HL-60 (cell line): ENCODE results near the gene PPP2R5C.
"Not testable (repeated sequence)": the region's sequence is repeated elsewhere in the genome, so short reads cannot be mapped to it uniquely, and the experiment has no call there.

Source experiments
- DNase-seq, 2 experiments: peaks; one replicate each; pipeline ENCODE4 v3.0.0-alpha.2; 2010 to 2020; ENCODE audit warnings: low read depth in 1 of 2, low spot score in 1 of 2
- H3K27ac ChIP-seq: fragments of 250-450 bp; sonication (Bioruptor Pico); replicated peaks from 2 replicates; pipeline ENCODE4 v1.5.1; 2020; ENCODE audit warnings: mild to moderate bottlenecking, moderate library complexity
- H3K27me3 ChIP-seq: fragments of 250-450 bp; sonication (Bioruptor Pico); 2 replicates; pipeline ENCODE4 v1.5.1; 2021; ENCODE audit warnings: mild to moderate bottlenecking, moderate library complexity; ENCODE audit not compliant: insufficient read depth, poor library complexity, severe bottlenecking
- H3K4me3 ChIP-seq: replicated peaks from 2 replicates; pipeline ENCODE4 v1.5.1; 2011; ENCODE audit warnings: mild to moderate bottlenecking, control low read depth, low read length; ENCODE audit not compliant: insufficient read depth
- GABPA ChIP-seq: IDR thresholded peaks from 2 replicates; pipeline ENCODE4 v1.6.1; 2012; ENCODE audit warnings: low read depth
- POLR2AphosphoS5 ChIP-seq: IDR thresholded peaks from 2 replicates; pipeline ENCODE4 v1.6.1; 2012; ENCODE audit warnings: low read depth
- SPI1 ChIP-seq: IDR thresholded peaks from 2 replicates; pipeline ENCODE4 v1.6.1; 2012; ENCODE audit warnings: low read depth, mild to moderate bottlenecking, borderline replicate concordance
- TF ChIP-seq, protein P1 (sequence below): IDR thresholded peaks from one replicate; pipeline ENCODE4 v1.5.1; 2011; ENCODE audit warnings: low read length, control low read depth, inconsistent platforms; ENCODE audit not compliant: insufficient read depth
- TF ChIP-seq, protein P2 (sequence below): IDR thresholded peaks from 2 replicates; pipeline ENCODE4 v1.6.1; 2012; ENCODE audit warnings: low read depth; ENCODE audit not compliant: insufficient replicate concordance

Gene PPP2R5C

DNA sequence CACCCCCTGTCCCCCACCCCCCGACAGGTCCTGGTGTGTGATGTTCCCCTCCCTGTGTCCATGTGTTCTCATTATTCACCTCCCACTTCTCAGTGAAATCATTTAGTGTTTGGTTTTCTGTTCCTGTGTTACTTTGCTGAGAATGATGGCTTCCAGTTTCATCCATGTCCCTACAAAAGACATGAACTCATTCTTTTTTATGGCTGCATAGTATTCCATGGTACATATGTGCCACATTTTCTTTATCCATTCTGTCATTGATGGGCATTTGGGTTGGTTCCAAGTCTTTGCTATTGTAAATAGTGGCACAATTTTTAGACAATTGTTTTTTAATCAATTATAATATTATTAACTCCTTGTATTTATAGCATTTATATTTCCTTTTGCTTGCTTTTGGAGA is 44.7 kb downstream of the PPP2R5C start:
- not testable (repeated sequence) for H3K4me3 ChIP-seq, H3K27ac ChIP-seq, DNase-seq, H3K27me3 ChIP-seq

DNA sequence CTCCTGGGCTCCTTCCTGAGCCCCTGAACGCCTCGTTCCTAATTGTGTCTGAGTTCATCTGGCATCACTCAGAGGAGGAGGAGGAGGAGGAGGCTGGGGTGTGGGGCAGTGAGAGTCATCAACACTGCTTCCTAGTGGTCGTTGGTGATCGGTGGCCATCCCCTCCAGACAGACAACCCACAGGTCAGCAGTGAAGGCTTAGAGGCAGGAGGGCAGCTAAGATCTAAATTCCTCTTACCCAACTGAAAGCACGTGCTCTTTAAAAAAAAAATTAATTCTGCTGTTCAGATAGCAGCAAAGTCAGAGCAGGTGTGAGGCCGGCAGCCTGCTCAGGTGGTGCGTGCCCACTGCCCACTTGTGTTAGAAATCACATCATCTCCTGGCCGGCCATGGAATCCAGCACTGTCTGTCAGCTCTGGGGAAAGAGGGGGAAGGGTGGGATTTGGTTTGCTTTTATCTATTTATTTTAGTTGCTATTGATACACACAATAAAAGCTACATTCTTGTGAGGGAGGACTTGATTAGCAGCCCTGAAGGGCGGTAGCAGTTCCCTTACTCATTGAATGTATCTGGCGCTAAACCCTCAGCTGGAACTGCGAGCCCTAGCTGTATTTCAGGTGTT is 46.6 kb downstream of the PPP2R5C start:
- TF ChIP-seq SPI1: no peak
- TF ChIP-seq POLR2AphosphoS5: no peak
- TF ChIP-seq, protein P1, sequence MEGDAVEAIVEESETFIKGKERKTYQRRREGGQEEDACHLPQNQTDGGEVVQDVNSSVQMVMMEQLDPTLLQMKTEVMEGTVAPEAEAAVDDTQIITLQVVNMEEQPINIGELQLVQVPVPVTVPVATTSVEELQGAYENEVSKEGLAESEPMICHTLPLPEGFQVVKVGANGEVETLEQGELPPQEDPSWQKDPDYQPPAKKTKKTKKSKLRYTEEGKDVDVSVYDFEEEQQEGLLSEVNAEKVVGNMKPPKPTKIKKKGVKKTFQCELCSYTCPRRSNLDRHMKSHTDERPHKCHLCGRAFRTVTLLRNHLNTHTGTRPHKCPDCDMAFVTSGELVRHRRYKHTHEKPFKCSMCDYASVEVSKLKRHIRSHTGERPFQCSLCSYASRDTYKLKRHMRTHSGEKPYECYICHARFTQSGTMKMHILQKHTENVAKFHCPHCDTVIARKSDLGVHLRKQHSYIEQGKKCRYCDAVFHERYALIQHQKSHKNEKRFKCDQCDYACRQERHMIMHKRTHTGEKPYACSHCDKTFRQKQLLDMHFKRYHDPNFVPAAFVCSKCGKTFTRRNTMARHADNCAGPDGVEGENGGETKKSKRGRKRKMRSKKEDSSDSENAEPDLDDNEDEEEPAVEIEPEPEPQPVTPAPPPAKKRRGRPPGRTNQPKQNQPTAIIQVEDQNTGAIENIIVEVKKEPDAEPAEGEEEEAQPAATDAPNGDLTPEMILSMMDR: no peak
- no peak for TF ChIP-seq GABPA
- TF ChIP-seq, protein P2, sequence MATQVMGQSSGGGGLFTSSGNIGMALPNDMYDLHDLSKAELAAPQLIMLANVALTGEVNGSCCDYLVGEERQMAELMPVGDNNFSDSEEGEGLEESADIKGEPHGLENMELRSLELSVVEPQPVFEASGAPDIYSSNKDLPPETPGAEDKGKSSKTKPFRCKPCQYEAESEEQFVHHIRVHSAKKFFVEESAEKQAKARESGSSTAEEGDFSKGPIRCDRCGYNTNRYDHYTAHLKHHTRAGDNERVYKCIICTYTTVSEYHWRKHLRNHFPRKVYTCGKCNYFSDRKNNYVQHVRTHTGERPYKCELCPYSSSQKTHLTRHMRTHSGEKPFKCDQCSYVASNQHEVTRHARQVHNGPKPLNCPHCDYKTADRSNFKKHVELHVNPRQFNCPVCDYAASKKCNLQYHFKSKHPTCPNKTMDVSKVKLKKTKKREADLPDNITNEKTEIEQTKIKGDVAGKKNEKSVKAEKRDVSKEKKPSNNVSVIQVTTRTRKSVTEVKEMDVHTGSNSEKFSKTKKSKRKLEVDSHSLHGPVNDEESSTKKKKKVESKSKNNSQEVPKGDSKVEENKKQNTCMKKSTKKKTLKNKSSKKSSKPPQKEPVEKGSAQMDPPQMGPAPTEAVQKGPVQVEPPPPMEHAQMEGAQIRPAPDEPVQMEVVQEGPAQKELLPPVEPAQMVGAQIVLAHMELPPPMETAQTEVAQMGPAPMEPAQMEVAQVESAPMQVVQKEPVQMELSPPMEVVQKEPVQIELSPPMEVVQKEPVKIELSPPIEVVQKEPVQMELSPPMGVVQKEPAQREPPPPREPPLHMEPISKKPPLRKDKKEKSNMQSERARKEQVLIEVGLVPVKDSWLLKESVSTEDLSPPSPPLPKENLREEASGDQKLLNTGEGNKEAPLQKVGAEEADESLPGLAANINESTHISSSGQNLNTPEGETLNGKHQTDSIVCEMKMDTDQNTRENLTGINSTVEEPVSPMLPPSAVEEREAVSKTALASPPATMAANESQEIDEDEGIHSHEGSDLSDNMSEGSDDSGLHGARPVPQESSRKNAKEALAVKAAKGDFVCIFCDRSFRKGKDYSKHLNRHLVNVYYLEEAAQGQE: no peak
- DNase-seq: no peak
- H3K27me3 ChIP-seq: no peaks in the 10 kb centered on the region
- H3K4me3 ChIP-seq: no peak overlapping the region
- no peak overlapping the region; the same call in 1 of the 2 replicates for H3K27ac ChIP-seq

DNA sequence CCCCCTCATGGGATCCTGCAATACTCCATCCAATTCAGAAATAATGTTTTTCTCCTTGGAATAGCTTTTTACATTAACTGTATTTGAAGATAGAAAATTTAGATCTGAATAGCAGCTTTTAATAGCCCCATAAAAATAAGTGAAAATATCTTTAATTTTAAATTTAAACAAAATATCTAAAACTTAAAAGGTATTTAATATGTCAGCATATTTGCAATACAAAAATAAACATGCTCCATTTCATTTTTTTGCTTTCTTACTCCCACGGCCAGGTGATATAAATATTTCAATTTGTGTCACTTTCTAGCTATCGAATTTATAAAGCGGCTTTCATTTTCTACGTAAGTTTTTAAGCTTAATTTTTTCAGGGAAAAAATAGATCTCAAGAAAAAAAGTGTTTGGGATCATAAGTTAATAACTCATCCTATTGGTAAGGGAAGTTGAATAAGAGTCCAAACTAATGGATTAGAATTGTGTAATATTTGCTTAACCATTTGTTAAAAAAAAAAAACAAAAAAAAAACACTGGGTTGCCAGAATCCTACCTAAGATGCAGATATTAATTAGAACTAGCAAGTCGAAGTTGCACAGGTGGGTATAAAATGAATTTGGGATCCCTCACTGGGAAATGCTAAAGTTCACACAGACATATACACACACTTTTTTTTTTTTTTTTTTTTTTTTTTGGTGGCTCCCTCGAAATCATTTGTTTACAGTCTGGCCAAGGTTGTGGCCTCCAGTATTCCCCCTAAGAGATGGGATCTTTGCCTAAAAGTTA is 47.6 kb downstream of the PPP2R5C start:
- Histone ChIP-seq H3K27ac (peak overlapping the region; percentile 98), H3K4me3 (peak overlapping the region; percentile 55), H3K27me3 (no peaks in the 10 kb centered on the region)
- DNase-seq: peak in 1 of 2 experiments; percentile 47
- TF ChIP-seq POLR2AphosphoS5: no peak
- TF ChIP-seq SPI1: no peak
- TF ChIP-seq GABPA: no peak
- TF ChIP-seq, protein P1: no peak
- TF ChIP-seq, protein P2: no peak

DNA sequence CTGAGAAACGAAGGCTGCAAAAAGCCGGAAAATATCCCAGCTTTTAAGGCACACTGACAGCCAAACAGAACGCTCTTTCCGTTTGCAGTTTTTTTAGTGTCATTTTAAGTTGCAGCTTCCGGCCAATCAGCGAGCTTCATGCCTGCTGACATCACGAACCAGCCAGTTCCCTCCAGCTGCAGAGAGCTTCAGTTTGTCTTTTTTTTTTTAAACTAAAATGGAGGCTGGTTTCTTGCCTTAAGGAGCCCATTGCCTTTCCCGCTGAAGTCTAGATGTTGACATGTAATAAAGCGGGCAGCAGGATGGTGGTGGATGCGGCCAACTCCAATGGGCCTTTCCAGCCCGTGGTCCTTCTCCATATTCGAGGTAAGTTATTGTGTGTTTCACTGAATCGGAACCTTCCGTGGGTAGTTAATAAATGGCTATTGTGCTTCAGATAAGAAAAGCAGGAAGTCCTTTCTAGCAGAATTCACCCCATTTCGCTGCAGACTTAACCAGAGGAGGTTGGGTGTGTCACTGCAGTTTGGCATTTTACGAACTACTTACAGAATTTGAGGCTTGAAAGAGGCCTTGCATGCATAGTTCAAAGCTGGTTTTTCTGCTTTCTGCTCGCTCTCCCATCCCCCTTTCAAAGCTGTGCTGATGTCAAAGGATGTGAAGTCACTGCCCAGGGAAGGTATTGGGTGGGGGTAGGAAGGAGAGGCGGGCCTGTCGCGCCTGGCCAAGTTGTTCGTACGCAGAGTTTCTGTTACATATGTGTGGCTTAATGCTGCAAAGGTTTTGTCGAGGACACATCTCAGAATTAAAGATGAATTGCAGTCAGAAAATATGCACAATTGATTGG is 48.4 kb downstream of the PPP2R5C start:
- peak; percentile 93 for DNase-seq
- Histone ChIP-seq H3K4me3 (peak overlapping the region; percentile 55), H3K27ac (peak overlapping the region; percentile 98), H3K27me3 (no peaks in the 10 kb centered on the region)
- TF ChIP-seq GABPA: peak; percentile 50; the same call in 1 of the 2 replicates
- TF ChIP-seq POLR2AphosphoS5: peak; percentile 83
- TF ChIP-seq, protein P2: peak; percentile 67
- TF ChIP-seq, protein P1: no peak
- peak; percentile 34; the same call in 1 of the 2 replicates for TF ChIP-seq SPI1
